HuH-7 (cell line): Measurements from ENCODE around the gene UGGT2.
"Not testable (repeated sequence)": the region's sequence is repeated elsewhere in the genome, so short reads cannot be mapped to it uniquely, and the experiment has no call there.

Experiments used
- DNase-seq: peaks from one replicate; pipeline ENCODE4 v3.0.0; 2011; ENCODE audit warnings: low spot score

UGGT2 gene

DNA sequence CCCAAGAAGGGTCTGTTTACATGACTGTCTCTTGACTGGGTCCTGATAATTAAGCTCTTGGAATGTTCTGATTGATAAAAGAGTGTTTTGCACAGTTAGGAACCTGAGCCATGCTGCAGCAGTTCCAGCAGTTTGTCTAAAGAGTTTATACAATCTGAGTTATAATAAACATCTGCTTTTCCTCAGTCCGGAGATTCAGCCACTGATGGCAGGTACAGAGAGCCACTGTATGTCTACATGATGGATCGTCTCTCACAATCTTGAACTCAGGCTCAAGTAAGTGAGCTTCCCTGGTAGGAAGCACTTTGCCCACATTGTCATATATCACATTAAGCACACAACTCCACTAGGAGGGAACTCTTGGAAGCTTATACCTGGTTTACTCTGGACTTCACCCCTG, 84.3 kb downstream of the UGGT2 start:
- DNase-seq = no peak

DNA sequence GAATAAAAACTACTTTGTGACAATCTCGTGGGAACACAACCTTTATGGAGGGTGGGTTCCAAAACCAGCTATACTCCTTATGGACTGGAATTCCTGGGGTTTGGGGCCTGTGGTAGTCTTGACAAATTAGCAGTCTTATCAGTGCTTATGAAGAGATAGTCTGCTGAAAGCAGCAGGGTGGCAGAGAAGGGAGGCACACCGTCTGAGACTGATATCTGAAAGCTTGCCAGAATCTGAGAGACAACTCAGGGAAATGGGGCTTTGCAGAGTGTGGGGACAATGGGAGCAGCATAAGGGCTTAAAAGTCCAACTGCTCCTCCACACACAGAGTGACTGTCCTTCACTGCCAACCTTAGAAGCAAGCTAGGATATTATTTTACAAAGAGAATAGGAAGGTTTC, 95.9 kb downstream of the UGGT2 start:
- no peak for DNase-seq

DNA sequence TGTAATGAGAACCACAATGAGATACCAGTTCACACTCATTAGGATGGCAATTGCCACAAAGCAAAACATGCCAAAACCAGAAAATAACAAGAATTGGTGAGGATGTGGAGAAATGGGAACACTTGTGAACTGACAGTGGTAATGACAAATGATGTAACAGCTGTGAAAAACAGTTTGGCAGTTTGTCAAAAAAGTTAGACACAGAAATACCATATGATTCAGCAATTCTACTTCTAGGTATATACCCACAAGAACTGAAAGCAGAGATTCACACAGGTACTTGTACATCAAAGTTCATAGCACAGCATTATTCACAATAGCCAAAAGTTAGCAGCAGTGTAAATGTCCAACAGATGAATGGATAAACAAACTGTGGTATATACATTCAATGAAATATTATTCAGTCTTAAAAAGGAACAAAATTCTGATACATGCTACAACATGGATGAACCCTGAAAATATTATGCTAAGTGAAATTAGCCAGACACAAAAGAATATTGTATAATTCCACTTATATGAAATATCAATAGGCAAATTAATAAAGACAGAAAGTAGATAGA, 96.5 kb downstream of the UGGT2 start:
- no peak for DNase-seq

DNA sequence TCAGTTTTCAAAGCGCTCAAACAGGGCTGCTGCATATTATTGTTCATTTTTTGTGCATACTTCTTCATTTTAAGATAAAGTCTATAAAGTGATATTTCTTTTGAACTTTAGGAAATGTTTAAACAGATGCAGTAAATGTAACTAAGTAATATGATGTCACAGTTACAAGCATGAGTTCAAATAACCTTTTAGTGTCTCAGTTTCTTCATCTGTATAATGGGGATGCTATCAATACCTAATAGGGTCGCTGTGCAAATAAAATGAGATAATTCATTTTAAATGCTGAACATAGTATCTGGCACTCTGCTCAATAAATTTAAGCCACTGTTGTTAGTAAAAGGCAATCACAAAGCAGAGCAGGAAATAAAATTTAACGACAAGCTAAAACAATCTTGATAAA, 97.5 kb downstream of the UGGT2 start:
- no peak for DNase-seq

DNA sequence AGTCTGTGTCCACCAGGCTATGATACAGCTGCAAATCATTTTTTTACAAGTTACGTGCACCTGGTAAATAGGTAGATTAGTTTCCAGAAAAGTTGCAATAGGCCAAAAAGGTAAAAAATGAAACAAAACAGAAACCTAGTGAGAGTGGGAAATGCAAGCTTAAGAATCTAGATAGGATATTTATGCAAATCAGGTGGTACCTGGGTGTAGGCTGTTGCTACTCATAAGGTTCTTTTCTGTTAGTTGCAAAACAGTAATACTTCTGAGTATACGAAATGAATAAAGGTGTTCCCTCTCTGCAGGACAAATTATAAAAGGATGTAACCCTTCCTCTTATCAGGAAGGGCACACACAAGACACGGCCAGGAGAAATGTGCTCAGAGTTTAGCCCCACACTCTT, 97.9 kb downstream of the UGGT2 start:
- DNase-seq = no peak

DNA sequence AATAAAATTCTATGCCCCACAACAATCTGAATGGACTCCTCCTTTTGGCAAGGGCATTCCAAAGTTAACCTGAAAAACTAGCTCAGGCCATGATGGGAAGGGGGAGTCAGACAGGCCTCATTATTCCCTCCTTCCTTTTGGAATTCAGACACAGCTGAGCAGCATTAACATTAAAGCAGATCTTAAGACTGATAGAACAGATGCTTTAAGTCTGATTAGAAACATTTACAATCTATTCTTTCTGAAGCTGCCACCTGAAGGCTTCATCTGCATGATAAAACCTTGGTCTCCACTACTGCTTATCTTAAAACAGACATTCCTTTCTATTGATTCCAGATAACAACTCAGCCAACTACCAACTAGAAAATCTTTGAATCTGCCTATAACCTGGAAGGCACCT, 98.9 kb downstream of the UGGT2 start:
- no peak for DNase-seq

DNA sequence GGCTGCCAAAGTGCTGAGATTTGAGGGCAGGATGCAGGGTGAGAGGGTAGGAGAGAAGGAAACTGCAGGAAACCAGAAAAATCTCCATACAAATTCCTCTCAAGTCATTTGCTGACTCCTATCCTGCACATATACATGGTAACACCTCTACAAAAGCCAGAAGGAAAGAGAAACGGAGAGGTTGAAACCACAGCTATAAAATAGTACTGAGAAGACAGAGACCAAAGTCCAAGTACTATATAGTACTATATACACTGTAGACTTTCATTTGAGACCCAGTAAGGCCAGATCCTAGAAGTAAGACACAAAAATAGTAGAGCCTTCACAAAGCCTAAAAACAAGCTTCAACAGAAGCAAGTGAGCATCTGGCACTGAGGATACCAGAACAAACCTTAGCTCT, 103.1 kb downstream of the UGGT2 start:
- peak; percentile 1 for DNase-seq

DNA sequence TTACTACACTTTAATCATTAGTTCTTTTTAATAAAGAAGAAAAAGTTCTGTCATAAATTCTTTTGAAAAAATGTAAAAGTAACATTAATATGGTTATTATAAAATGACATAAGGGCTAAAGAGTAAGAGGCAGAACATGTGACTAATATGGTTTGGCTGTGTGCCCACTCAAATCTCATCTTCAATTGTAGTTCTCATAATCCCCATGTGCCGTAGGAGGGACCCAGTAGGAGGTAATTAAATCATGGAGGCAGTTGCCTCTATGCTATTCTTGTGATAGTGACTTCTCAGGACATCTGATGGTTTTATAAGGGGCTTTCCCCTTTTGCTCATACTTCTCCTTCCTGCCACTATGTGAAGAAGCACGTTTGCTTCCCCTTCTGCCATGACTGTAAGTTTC, 104.5 kb downstream of the UGGT2 start:
- DNase-seq = no peak

DNA sequence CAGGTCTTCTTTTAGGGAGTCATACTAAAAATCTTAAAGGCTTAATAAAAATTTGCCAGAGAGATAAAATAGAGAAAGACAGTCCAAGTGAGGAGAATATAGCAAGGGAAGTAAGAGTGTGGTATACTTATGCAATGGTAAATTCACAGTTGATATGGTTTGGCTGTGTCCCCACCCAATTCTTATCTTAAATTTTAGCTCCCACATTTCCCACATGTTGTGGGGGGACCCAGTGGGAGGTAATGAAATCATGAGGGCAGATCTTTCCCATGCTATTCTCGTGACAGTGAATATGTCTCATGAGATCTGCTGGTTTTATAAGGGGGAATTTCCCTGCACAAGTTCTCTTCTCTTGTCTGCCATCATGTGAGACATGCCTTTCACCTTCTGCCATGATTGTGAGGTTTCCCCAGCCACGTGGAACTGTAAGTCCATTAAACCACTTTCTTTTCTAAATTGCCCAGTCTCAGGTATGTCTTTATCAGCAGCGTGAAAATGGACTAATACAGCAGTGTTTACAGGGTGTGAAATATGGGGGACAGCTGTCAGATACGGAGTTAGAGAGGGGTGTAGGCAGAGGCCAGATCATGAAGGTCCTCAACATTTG, 115.4 kb downstream of the UGGT2 start:
- DNase-seq = no peak

DNA sequence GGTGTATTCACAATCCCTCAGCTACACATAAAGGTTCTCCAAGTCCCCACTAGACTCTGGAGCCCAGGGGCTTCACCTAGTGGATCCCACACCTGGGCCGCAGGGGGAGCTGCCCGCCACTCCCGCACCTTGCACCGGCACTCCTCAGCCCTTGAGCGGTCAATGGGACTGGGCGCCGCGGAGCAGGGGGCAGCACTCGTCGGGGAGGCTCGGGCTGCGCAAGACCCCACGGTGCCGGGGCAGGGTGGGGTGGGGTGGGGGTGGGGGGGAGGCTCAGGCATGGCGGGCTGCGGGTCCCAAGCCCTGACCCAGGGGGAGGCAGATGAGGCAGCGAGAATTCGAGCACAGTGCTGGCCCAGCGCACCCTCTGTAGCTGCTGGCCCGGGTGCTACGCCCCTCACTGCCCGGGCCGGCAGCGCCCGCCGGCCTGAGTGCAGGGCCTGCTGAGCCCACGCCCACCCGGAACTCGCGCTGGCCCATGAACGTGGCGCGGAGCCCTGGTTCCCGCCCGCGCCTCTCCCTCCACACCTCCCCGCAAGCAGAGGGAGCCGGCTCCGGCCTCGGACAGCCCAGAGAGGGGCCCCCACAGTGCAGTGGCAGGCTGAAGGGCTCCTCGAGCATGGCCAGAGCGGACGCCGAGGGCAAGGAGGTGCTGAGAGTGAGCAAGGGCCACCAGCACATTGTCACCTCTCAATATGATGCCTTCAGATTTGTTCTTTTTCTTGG, 121.7 kb downstream of the UGGT2 start:
- no peak for DNase-seq

DNA sequence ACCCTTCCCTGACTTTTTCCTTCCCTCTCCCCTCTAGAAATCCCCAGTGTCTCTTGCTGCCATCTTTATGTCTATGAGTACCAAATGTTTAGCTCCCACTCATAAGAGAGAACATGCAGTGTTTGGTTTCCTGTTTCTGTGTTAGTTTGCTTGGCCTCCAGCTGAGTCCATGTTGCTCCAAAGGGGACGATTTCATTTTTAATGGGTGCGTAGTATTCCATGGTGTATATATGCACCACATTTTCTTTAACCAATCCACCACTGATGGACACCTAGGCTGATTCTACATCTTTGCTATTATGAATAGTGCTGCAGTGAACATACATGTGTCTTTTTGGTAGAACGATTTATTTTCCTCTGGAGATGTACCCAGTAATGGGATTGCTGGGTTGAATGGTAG, 123.8 kb downstream of the UGGT2 start:
- DNase-seq = no peak

DNA sequence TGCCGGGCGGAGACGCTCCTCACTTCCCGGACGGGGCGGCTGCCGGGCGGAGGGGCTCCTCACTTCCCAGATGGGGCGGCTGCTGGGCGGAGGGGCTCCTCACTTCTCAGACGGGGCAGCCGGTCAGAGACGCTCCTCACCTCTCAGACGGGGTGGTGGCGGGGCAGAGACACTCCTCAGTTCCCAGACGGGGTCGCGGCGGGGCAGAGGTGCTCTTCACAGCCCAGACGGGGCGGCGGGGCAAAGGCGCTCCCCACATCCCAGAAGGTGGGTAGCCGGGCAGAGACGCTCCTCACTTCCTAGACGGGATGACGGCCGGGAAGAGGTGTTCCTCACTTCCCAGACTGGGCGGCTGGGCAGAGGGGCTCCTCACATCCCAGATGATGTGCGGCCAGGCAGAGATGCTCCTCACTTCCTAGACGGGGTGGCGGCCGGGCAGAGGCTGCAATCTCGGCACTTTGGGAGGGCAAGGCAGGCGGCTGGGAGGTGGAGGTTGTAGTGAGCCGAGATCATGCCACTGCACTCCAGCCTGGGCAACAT, 124.8 kb downstream of the UGGT2 start:
- DNase-seq = not testable (repeated sequence)

DNA sequence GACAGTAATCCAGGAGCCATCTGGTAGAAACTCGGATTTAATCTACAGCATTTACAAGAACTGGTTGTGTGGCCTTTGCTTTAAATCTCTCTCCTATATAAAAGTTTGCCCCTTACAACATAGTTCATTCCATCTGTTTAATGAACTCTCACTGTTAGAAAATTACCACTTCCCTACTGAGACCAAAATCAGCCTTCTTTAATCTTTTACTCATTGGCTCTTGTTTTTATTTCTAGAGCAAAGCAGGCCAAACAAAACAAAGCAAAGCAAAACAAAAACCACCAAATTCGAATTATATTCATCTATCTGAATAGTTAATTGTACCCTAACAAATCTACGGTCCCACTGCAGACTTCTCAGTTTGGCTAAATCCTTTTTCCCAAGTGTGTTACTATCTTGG, 127.0 kb downstream of the UGGT2 start:
- no peak for DNase-seq

DNA sequence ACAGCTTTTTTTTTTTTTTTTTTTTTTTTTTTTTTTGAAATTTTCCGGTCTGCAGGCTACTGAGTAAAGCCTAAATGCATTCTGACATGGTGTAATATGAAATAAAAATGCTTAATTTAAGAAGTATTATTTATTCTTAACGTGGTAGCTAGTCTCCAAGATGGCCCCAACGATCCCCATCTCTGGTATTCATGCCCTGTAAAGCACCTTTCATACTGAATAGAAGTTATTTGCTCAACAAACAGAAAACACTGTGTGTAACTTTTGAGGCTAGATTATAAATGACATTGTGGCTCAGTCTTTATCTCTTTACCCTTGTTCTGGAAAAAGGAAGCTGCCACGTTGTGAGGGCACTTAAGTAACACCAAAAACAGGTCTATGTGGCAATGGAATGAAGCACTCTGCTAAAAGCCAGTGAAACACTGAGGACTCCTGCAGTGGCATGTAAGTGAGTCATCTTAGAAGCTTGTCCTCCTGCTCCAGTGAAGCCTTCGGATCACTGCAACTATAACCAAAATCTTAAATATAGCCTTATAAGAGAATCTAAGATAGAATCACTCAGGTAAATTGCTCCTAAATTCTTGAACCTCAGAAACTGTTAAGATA, 128.7 kb downstream of the UGGT2 start:
- no peak for DNase-seq

DNA sequence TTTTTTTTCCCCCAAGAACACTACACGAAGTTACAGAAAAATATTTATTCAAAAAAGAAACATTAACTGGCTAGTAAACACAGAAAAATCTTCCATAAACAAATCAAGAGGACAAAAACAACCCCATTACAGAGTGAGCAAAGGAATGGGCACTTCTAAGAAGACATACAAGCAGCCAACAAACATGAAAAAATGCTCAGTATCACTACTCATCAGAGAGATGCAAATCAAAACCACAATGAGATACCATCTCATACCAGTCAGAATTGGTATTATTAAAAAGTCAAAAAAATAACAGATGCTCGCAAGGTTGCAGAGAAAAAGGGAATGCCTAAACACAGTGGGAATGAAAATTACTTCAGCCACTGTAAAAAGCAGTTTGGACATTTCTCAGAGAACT, 131.7 kb downstream of the UGGT2 start:
- no peak for DNase-seq

DNA sequence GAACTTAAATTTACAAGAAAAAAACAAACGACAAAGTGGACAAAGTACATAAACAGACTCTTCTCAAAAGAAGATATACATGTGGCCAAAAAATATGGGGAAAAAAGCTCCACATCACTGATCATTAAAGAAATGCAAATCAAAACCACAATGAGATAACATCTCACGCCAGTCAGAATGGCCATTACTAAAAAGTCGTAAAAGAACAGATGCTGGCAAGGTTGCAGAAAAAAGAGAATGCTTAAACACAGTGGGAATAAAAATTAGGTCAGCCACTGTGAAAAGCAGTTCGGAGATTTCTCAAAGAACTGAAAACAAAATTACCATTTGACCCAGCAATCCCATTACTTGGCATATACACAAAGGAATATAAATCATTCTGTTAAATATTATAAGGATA, 132.7 kb downstream of the UGGT2 start:
- no peak for DNase-seq

DNA sequence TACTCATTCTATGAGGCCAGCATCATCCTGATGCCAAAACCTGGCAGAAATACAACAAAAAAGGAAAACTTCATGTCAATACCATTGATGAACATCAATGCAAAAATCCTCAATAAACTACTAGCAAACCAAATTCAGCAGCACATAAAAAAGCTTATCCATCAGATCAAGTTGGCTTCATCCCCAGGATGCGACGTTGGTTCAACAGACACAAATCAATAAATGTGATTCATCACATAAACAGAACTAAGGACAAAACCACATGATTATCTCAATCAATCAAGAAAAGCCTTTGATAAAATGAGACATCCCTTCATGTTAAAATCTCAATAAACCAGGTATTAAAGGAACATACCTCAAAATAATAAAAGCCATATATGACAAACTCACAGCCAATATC, 134.3 kb downstream of the UGGT2 start:
- DNase-seq = no peak

DNA sequence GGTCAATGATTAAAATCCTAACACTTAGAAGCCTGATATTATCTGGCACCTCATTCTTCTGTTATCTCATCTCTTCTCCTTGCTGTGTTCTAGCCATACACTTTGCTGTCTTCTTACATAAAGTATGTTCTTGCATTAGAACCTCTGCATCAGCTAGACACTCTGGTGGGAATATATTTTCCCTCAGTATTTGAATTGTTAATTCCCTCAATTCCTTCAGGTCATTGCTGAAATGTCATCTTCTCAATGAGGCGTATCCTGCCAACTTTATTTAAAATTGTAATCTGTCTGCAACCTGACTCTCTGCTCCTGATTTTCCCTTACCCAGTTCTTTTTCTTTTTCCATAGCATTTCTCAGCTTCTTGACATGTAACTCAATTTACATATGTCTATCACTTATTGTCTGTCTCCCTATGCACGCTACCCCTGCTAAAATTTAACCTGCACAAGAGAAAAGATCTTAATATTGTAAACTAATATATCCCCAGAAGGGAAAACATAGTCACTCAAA, 138.2 kb downstream of the UGGT2 start:
- no peak for DNase-seq

DNA sequence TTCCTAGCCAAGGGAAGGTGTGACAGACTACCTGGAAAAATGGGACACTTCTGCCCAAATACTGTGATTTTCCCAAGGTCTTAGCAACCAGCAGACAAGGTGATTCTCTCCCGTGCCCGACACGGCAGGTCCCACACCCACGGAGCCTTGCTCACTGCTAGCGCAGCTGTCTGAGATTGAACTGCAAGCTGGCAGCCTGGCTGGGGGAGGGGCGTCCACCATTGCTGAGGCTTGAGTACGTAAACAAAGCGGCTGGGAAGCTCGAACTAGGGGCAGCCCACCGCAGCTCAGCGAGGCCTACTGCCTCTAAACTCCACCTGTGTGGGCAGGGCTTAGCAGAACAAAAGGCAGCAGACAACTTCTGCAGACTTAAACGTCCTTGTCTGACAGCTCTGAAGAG, 146.2 kb downstream of the UGGT2 start:
- DNase-seq = no peak

DNA sequence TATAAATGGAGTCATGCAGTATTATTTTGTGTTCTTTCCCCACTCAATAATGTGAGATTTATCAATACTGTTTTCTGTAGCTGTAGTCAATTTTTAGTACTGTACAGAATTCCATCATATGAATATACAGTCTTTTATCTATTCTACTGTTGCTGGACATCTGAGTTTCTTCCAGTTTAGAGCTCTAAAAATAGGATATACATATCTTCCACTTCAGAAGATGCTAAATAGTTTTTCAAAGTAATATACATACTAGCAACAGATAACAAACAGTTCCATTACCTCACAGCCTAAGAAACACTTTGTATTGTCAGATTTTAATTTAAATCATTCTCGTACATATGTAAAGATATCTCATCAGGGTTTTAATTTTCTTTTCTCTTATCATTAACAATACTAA, 149.6 kb downstream of the UGGT2 start:
- DNase-seq = no peak

DNA sequence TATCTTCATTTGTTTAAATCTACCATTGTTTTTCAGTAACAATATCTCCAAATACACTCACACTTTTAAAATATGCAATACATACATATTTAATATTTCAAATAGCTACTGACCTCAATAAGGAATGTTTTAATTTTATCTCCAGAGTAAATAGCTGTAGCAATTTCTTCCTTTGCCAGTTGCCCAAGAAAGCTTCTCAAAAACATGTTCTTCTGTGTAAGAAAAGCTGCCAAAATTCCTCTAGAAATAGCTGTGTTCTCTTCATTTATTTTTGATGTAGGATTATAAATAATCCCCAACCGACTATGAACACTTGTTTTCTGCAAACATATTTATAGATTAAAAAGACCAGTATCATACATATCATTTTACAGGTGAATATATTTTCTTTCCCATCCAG, 150.5 kb downstream of the UGGT2 start:
- DNase-seq = no peak

DNA sequence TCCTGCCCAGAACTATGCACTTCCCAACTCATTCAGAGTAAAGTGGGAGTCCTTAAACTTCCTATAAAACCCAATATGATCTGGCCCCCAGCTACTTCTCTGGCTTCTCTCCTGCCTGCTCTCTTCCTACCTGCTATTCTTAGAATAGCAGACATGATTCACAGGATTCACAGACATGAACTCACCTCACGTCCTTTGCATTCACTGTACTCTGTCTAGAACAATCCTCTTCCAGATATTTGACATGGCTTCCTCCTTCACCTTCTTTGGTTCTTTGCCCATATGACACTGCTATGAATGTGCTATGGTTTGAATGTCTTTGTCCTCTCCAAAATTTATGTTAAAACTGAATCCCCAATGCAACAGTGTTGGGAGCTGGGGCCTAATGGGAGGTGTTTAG, 154.9 kb downstream of the UGGT2 start:
- DNase-seq = no peak

DNA sequence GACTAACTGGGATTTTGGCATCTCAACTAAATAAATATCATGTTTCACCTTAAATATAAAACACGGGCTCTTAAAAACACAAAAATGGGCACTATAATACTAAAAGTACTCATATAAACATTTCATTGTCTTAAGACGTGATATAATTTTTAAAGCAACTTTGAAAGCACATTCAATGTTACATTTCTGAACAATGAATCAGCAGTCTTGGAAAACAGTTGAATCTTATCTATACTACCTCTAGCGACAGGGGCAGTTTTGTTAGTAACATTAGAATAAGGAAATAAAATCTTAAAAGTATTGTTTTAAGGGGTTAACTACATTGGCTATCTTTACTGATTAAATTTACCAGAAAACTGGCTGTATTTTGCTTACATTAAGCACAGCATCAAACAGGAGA, 156.9 kb downstream of the UGGT2 start:
- no peak for DNase-seq
